Activated T-cell treated with anti-CD3 and anti-CD28 coated beads for 48 hours (primary cell): ENCODE results near the gene CHRNE.
A peak's percentile ranks its signal among the peaks of the same experiment; 100 is the strongest.
"Not testable (repeated sequence)": the region's sequence is repeated elsewhere in the genome, so short reads cannot be mapped to it uniquely, and the experiment has no call there.

ENCODE experiments used
- DNase-seq: peaks from one replicate; pipeline ENCODE4 v3.0.0-alpha.2; 2020; ENCODE audit warnings: low read depth

CHRNE gene

DNA sequence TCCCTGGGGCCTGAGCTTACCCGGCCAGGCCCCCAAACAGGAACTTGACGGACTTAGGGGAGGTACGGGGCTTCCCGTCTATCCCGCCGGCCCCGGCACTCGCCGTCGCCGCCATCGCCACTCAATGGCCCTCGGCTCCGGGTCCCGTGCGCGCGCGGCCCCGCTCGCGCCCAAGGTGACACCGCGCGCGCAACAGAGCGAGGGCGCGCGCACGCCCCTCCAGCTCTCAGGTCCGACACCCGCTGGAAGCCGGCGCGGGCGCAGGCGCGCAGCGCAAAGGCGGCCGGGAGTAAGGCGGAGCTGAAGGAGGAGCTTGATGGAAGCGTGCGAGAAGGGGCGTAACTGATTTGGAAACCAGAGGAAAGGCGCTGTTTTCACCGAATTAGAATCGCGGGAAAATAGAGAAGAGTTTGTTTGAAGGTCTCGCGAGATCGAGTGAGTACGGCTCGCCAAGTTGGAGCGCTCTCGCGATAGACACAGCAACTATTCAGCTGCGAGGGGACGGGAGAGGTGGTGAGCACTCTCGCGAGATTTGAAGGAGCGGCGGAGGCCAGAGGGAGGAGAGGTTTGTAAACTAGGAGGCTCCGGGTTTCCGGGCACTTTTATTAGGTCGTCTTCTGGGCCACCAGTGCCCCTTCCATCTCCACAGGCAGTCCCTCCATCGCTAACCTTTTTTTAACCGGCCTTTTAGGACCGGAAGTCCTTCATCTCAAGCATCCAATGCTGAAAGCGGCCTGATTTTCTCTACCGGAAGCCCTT is 37.1 kb upstream of the CHRNE start, which contains the start of the genes RNF167 and SLC25A11:
RNF167 (plus strand) TSS at position 473 of the 759 bp plus-strand sequence. CDS start 642 bp downstream, outside the sequence.
SLC25A11 (minus strand) TSS at position 251 of the 759 bp plus-strand sequence; CDS start at position 115, 136 bp downstream.
- peak; percentile 97 for DNase-seq

DNA sequence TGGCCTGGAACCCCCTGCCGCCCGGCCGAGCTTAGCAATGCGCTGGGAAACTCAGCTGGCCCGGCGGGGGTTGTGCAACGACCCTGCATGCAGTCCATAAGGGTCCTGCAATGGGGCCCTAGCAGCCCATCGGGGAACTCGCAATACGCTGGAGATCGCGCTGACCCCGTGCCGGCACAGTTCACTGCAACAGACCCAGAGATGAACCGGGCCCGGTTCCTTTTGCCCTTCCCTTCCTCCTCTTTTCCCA is 36.6 kb upstream of the CHRNE start:
- DNase-seq = no peak

- no peak for DNase-seq
Measured at GRCh38 chr17:4938688-4939545, 36.0 kb upstream of the CHRNE start.

DNA sequence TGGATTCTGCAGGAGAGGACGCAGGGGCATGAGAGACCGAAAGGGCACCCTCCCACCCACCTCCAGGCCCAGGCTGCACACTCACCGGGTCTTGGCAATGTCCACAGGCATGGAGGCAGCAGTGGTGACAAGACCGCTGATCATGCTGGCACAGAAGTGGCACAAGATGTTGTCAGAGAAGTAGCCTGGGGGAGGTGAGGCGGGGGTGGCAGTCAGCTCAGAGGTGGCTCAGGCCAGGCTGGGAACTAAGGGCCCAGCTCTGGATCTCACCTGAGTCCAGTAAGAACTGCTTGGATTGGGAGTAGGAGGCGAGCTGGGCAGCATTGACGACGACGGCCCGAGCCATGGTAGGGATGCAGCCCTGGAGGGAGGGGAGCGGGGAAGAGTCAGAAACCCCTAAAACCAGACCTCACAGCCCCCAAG is 35.2 kb upstream of the CHRNE start:
- no peak for DNase-seq

DNA sequence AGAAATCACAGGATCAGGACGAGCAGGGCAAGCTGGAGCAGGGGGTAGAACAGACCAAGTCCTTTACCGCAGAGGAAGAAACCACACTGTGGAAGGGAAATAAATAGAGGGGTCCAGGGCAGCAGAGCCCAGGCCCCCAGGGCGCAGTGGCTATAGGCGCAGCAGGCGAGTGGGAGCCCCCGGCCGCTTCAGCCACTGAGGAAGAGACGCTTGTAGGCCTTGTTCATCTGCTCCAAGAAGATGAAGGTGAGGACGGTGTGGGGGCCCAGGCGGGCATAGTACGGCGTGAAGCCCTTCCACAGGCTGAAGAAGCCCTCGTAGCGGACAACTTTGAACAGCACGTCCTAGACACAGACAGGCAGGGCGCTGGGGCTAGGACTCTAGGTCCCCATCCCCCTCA is 34.7 kb upstream of the CHRNE start:
- no peak for DNase-seq

DNA sequence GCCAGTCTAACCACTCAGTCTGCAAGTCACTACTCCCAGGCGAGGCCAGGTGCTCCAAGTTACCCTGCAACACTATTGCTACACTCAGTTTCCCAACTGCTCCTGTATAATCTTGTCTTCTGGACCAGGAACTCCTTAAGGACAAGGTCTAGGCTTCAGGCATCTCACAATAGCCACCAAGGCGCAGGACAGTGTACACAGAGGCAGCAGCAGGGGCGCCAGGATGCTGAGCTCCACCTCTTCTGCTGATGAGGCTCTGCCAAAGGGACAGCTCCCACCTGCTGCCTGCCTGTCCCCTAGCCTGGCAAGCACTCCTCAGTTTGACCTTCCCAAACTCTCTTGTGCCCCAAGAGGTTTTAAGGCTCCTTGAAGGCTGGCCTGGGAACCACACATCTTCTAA is 33.5 kb upstream of the CHRNE start:
- no peak for DNase-seq

- no peak for DNase-seq
Measured at GRCh38 chr17:4935650-4936049, 32.8 kb upstream of the CHRNE start.

DNA sequence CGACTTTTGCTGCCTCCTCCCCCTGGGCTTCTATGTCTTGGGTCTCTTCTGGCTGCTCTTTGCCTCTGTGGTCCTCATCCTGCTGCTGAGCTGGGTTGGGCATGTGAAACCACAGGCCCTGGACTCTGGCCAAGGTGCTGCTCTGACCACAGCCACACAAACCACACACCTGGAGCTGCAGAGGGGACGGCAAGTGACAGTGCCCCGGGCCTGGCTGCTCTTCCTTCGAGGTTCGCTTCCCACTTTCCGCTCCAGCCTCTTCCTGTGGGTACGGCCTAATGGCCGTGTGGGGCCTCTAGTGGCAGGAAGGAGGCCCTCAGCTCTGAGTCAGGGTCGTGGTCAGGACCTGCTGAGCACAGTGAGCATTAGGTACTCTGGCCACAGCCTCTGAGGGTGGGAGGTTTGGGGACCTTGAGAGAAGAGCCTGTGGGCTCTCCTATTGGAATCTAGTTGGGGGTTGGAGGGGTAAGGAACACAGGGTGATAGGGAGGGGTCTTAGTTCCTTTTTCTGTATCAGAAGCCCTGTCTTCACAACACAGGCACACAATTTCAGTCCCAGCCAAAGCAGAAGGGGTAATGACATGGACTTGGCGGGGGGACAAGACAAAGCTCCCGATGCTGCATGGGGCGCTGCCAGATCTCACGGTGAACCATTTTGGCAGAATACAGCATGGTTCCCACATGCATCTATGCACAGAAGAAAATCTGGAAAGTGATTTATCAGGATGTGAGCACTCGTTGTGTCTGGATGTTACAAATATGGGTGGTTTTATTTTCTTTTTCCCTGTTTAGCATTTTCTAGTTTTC is 31.5 kb upstream of the CHRNE start:
- DNase-seq = no peak

GRCh38 chr17:4933646-4934045 is 30.7 kb upstream of the CHRNE start:
- no peak for DNase-seq

DNA sequence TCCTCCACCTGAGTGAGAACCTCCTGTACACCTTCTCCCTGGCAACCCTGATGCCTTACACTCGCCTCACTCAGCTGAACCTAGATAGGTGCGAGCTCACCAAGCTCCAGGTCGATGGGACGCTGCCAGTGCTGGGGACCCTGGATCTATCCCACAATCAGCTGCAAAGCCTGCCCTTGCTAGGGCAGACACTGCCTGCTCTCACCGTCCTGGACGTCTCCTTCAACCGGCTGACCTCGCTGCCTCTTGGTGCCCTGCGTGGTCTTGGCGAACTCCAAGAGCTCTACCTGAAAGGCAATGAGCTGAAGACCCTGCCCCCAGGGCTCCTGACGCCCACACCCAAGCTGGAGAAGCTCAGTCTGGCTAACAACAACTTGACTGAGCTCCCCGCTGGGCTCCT is 29.9 kb upstream of the CHRNE start:
- DNase-seq = no peak

DNA sequence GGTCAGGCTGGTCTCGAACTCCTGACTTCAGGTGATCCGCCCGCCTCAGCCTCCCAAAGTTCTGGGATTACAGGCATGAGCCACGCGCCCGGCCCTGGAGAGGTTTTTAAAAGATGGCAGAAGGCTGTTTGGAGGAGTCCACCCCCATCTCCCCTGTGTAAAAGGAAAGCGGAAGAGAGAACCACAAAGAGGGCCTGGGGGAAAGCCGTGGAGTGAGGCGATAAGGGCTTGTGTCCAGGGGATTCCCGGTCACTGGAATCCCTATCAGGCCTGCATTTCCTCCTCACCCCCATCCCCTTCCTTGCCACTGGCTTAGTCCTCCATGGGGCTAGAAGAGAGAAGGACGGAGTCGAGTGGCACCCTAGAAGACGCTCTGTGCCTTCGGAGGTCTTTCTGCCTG is 29.1 kb upstream of the CHRNE start, which contains the start of gene GP1BA:
GP1BA (plus strand) TSS at position 315 of the 400 bp plus-strand sequence. CDS start 328 bp downstream, outside the sequence.
- DNase-seq = no peak

- DNase-seq = no peak
Measured at GRCh38 chr17:4928881-4929280, 26.0 kb upstream of the CHRNE start.

DNA sequence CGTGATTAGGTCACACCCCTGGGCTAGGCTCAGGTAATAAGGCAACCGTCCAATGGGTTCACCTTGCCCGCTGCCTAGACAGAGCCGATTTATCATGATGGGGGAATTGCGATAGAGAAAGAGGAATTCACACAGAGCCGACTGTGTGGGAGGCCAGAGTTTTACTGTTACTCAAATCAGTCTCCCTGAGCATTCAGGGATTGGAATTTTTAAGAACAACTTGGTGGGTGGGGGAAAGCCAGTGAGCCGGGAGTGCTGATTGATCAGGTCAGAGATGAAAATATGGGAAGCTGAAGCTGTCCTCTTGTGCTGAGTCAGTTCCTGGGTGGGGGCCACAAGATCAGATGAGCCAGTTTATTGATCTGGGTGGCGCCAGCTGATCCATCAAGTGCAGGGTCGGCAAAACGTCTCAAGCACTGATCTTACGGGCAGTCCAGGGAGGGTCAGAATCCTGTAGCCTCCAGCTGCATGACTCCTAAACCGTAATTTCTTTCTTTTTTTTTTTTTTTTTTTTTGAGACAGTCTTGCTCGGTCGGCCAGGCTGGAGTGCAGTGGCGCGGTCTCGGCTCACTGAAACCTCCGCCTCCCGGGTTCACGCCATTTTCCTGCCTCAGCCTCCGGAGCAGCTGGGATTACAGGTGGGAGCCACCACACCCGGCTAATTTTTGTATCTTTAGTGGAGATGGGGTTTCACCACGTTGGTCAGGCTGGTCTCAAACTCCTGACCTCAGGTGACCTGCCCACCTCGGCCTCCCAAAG is 23.9 kb upstream of the CHRNE start:
- DNase-seq = not testable (repeated sequence)

DNA sequence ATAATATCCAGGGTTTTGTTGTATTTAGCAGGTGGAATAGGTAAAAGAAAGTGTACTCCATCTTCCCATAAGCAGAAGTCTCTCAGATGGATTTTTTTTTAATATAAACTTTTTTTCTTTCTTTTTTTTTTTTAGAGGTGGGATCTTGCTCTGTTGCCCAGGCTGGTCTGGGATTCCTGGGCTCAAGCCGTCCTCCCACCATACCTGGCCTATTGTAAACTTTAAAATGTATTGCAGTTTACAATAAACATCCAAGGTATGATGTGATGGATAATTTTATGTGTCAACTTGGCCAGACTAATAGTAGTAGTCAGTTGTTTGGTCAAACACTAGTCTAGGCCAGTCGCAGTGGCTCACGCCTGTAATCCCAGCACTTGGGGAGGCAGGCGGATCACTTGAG is 18.4 kb upstream of the CHRNE start:
- no peak for DNase-seq

DNA sequence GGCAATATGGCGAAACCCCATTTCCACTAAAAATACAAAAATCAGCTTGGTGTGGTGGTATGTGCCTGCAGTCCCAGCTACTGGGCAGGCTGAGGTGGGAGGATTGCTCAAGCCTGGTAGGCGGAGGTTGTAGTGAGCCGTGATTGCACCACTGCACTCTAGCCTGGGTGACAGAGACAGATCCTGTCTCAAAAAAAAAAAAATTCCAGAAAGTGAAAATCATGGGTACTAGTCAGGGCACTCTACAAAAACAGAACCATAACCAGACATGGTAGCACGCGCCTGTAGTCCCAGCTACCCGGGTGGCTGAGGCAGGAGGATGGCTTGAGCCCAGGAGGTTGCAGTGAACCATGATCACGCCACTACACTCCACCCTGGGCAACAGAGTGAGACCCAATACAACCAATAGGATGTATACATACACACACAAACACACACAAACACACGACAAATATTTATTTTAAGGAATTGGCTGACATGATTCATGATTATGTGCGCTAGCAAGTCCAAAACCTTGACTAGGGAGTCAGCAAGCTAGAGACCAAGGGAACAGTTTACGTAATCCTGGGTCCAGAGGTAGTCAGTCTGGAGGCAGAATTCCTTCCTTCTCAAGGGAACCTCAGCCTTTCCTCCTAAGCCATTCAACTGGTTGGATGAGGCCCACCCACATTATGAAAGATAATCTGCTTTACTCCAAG is 17.6 kb upstream of the CHRNE start:
- DNase-seq = no peak

DNA sequence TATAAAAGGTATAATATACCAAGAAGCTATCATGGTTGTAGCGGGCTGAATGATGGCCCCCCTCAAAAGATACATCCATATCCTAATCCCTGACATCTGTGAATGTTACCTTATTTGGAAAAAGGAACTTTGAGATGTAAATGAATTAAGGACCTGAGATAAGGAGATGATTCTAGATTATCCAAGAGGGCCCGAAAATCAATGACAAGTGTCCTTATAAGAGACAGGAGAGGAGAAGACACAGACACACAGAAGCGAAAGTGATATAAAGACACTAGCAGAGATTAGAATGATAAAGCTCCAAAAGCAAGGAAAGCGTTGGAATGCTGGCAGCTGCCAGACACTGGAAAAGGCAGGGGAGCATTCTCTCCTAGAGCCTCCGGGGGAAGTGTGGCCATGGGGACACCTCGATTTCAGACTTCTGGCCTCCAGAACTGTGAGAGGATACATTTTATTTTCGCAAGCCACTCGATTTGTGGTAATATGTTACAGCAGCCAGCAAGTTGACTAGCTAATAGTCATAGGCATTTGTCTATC is 16.7 kb upstream of the CHRNE start:
- no peak for DNase-seq

GRCh38 chr17:4914551-4914950 is 11.7 kb upstream of the CHRNE start:
- DNase-seq = not testable (repeated sequence)

GRCh38 chr17:4913994-4914393 is 11.1 kb upstream of the CHRNE start:
- DNase-seq = no peak

DNA sequence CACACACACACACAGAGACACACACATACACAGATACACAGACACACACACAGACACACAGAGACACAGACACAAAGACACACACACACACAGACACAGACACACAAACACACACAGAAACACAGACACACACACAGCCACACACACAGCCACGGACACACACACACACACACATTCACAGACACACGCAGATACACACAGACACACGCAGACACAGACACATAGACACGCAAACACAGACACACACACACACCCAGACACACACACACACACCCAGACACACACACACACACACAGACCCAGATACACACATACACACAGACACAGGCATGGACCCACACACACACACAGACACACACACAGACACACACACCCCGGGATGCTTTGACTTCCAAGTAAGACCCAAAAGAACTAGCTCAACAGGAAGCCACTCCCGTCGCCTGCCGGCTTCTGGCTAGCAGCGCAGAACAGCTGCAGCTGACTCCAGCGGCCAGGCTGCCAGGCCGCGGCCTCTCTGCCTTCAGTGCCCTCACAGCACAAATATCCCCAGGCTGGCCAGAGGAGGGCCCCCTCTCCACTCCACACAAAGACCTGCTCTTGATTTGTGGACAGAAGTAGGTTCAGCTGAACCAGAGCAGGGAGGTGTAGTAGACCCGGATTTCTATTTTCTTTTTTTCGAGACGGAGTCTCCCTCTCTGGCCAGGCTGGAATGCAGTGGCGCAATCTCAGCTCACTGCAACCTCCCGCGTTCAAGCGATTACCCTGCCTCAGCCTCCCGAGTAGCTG is 6.0 kb upstream of the CHRNE start:
- peak; percentile 70 for DNase-seq

GRCh38 chr17:4908301-4908700 is 5.4 kb upstream of the CHRNE start:
- no peak for DNase-seq
